Spleen (tissue), 7 donors: ENCODE data around the gene SYNE2.

Experiments used
- CTCF ChIP-seq, 11 experiments: fragments of 200-600 bp in 7 of 11; fragments of 450-650 bp in 4 of 11; sonication (generic) in 4 of 11; IDR thresholded peaks in 8 of 11; conservative IDR thresholded peaks in 3 of 11; 1 replicate in 7 of 11; 2 replicates in 4 of 11; pipeline versions ENCODE4 v1.4.0 to v1.8.0; 2016 to 2021; ENCODE audit warnings: antibody characterized with exemption in 11 of 11, inconsistent platforms in 4 of 11, mild to moderate bottlenecking in 1 of 11
- POLR2A ChIP-seq, 3 donors: fragments of 450-650 bp; IDR thresholded peaks; one replicate each; pipeline ENCODE4 v1.5.1; 2017; ENCODE audit warnings: antibody characterized with exemption in 3 of 3, mild to moderate bottlenecking in 1 of 3
- POLR2AphosphoS5 ChIP-seq, 3 donors: sonication (generic); formaldehyde crosslinking; IDR thresholded peaks; one replicate each; pipeline ENCODE4 v1.5.1; 2017; ENCODE audit warnings: antibody characterized with exemption in 3 of 3
- donor health status: DM: no; HTN: no; CAD: no; lungs with moderate emphysema.
- donor health status: DM: no; HTN: no; CAD: no.
- donor health status: DM: no; HTN: no; CAD: no.

GRCh38 chr14:63875311-63875710, 22.5 kb downstream of the SYNE2 start:
- TF ChIP-seq POLR2A (IDR thresholded peaks at IDR 0.05) (no peak), POLR2AphosphoS5 (IDR thresholded peaks at IDR 0.05) (no peak), CTCF (IDR thresholded peaks at IDR 0.05 in 8 of 11, conservative IDR thresholded peaks at IDR 0.05 in 3 of 11) (no peak)
